Liver (tissue), 9 donors: ENCODE results near the gene CHRNB2. TPM values are rescaled to one million over a fixed set of nuclear protein-coding genes. Genes with fewer than 3 reads are reported as not detected.

Source experiments
- DNase-seq: peaks from one replicate; pipeline ENCODE4 v3.0.0-alpha.2; 2017; ENCODE audit warnings: low spot score
- H3K27ac ChIP-seq, 2 donors: one replicate each; pipeline ENCODE4 v1.7.0; 2013; ENCODE audit warnings: inconsistent platforms in 2 of 2, low read length in 2 of 2, control low read depth in 1 of 2, low read depth in 1 of 2, mild to moderate bottlenecking in 1 of 2
- H3K27me3 ChIP-seq, 4 donors: one replicate each; pipeline versions ENCODE4 v1.6.1 to v1.7.0; 2013; ENCODE audit warnings: low read length in 3 of 4, inconsistent platforms in 1 of 4, mild to moderate bottlenecking in 1 of 4, moderate library complexity in 1 of 4; ENCODE audit not compliant: control insufficient read depth in 4 of 4, insufficient read depth in 4 of 4
- H3K36me3 ChIP-seq, 4 donors: one replicate each; pipeline versions ENCODE4 v1.6.1 to v1.7.0; 2013; ENCODE audit warnings: low read length in 3 of 4, mild to moderate bottlenecking in 3 of 4, low read depth in 1 of 4, moderate library complexity in 1 of 4; ENCODE audit not compliant: control insufficient read depth in 4 of 4, insufficient read depth in 3 of 4
- H3K4me1 ChIP-seq, 4 donors: one replicate each; pipeline versions ENCODE4 v1.6.1 to v1.7.0; 2013; ENCODE audit warnings: low read length in 3 of 4, mild to moderate bottlenecking in 3 of 4, moderate library complexity in 1 of 4; ENCODE audit not compliant: control insufficient read depth in 4 of 4, insufficient read depth in 4 of 4
- H3K4me3 ChIP-seq, 3 donors: one replicate each; pipeline versions ENCODE4 v1.6.1 to v1.7.0; 2013; ENCODE audit warnings: low read length in 3 of 3, control low read depth in 1 of 3, low read depth in 1 of 3, mild to moderate bottlenecking in 1 of 3
- H3K9ac ChIP-seq, 2 donors: one replicate each; pipeline ENCODE4 v1.7.0; 2013; ENCODE audit warnings: low read length in 2 of 2, mild to moderate bottlenecking in 2 of 2, moderate library complexity in 2 of 2, control low read depth in 1 of 2, low read depth in 1 of 2
- H3K9me3 ChIP-seq, 4 donors: one replicate each; pipeline versions ENCODE4 v1.6.1 to v1.7.0; 2013; ENCODE audit warnings: low read length in 3 of 4; ENCODE audit not compliant: control insufficient read depth in 4 of 4
- ATF3 ChIP-seq: IDR thresholded peaks from 2 replicates; pipeline ENCODE4 v1.6.1; 2016; ENCODE audit warnings: antibody characterized with exemption
- CTCF ChIP-seq: fragments of 150-350 bp; IDR thresholded peaks from 2 replicates; pipeline ENCODE4 v1.5.1; 2017; ENCODE audit warnings: improper control_type of control experiment, low read depth, low read length; ENCODE audit not compliant: missing input control
- EGR1 ChIP-seq, 2 donors: IDR thresholded peaks; 2 replicates each; pipeline ENCODE4 v1.6.1; 2016 to 2018; ENCODE audit warnings: antibody characterized with exemption in 2 of 2, low read depth in 2 of 2
- FOXA1 ChIP-seq: IDR thresholded peaks from 2 replicates; pipeline ENCODE4 v1.6.1; 2016; ENCODE audit warnings: antibody characterized with exemption
- FOXA2 ChIP-seq: IDR thresholded peaks from 2 replicates; pipeline ENCODE4 v1.6.1; 2016; ENCODE audit warnings: antibody characterized with exemption
- GABPA ChIP-seq, 2 donors: IDR thresholded peaks in 1 of 2; conservative IDR thresholded peaks in 1 of 2; 2 replicates each; pipeline ENCODE4 v1.6.1; 2016; ENCODE audit warnings: antibody characterized with exemption in 2 of 2, mild to moderate bottlenecking in 1 of 2, moderate library complexity in 1 of 2
- HNF4A ChIP-seq, 2 donors: conservative IDR thresholded peaks; 2 replicates each; pipeline ENCODE4 v1.6.1; 2016; ENCODE audit warnings: antibody characterized with exemption in 2 of 2, mild to moderate bottlenecking in 2 of 2
- HNF4G ChIP-seq: IDR thresholded peaks from 2 replicates; pipeline ENCODE4 v1.6.1; 2016; ENCODE audit warnings: antibody characterized with exemption
- JUND ChIP-seq, 2 donors: IDR thresholded peaks; 2 replicates each; pipeline ENCODE4 v1.6.1; 2016; ENCODE audit warnings: antibody characterized with exemption in 2 of 2
- MAX ChIP-seq: IDR thresholded peaks from 2 replicates; pipeline ENCODE4 v1.6.1; 2016; ENCODE audit warnings: antibody characterized with exemption
- NR2F2 ChIP-seq: IDR thresholded peaks from 2 replicates; pipeline ENCODE4 v1.6.1; 2016; ENCODE audit warnings: antibody characterized with exemption
- RAD21 ChIP-seq, 2 donors: IDR thresholded peaks; 2 replicates each; pipeline ENCODE4 v1.6.1; 2016; ENCODE audit warnings: antibody characterized with exemption in 2 of 2, mild to moderate bottlenecking in 2 of 2
- REST ChIP-seq: IDR thresholded peaks from 2 replicates; pipeline ENCODE4 v1.6.1; 2016; ENCODE audit warnings: antibody characterized with exemption, mild to moderate bottlenecking
- RXRA ChIP-seq, 2 donors: IDR thresholded peaks; 2 replicates each; pipeline ENCODE4 v1.6.1; 2017 to 2018; ENCODE audit warnings: antibody characterized with exemption in 2 of 2, mild to moderate bottlenecking in 1 of 2
- SP1 ChIP-seq: IDR thresholded peaks from 2 replicates; pipeline ENCODE4 v1.6.1; 2018; ENCODE audit warnings: antibody characterized with exemption, mild to moderate bottlenecking
- TAF1 ChIP-seq: conservative IDR thresholded peaks from 2 replicates; pipeline ENCODE4 v1.6.1; 2016; ENCODE audit warnings: antibody characterized with exemption, mild to moderate bottlenecking
- YY1 ChIP-seq: IDR thresholded peaks from 2 replicates; pipeline ENCODE4 v1.6.1; 2016; ENCODE audit warnings: antibody characterized with exemption, mild to moderate bottlenecking
- ZBTB33 ChIP-seq: IDR thresholded peaks from 2 replicates; pipeline ENCODE4 v1.6.1; 2016; ENCODE audit warnings: antibody characterized with exemption
- WGBS: extraction: QIAGEN DNeasy Blood & Tissue Kit; methylation state at CpG from one replicate; pipeline ENCODE4 v1.1.7; 2013; 5-methylcytosine and 5-hydroxymethylcytosine counted together
- polyA plus RNA-seq, 2 donors: library from polyadenylated mRNA; stranded (reverse) in 1 of 2; unstranded in 1 of 2; fragments of 200-250 nt in 1 of 2; fragments of >200 nt in 1 of 2; fragmentation: Nextera tagmentation in 1 of 2; extraction: Ambion mirVana in 1 of 2; gene quantifications; one replicate each; pipeline versions ENCODE4 v1.2.1 to v1.2.3, GENCODE V29; 2013 to 2015
- total RNA-seq, 2 donors: library from RNA; depleted of rRNA; stranded (reverse); fragments of >200 nt; gene quantifications; one replicate each; pipeline ENCODE4 v1.2.3, GENCODE V29; 2014
- donor health status: healthy.
- donor health status: healthy.
- donor health status: healthy.
- donor health status: healthy.
- donor health status: healthy.

Gene CHRNB2
- total and polyA plus RNA-seq, 4 donors = under 0.01 to 0.06 (median 0.01) TPM; not detected in 1

- peaks cover 1 to 38% (median 20%) of the 10 kb centered on the region in 4 donors for H3K4me1 ChIP-seq
- peaks cover 0 to 4% (median 0%) of the 10 kb centered on the region in 4 donors for H3K36me3 ChIP-seq
- TF ChIP-seq CTCF (no peak), HNF4G (peak; percentile 62), EGR1 (IDR thresholded peaks at IDR 0.05; ENCODE audit: low read depth in 2 of 2) (peak; percentile 23 to 59), GABPA (IDR thresholded peaks at IDR 0.05 in 1 of 2, conservative IDR thresholded peaks at IDR 0.05 in 1 of 2) (peak in 1 of 2 donors; percentile 63), FOXA1 (peak; percentile 6), NR2F2 (peak; percentile 66), MAX (peak; percentile 79), ATF3 (peak; percentile 55), SP1 (peak; percentile 81), TAF1 (no peak), JUND (IDR thresholded peaks at IDR 0.05) (peak; percentile 54 to 66), ZBTB33 (peak; percentile 80), YY1 (peak; percentile 95), RXRA (IDR thresholded peaks at IDR 0.05) (peak; percentile 63 to 68), RAD21 (IDR thresholded peaks at IDR 0.05) (peak; percentile 26 to 55), HNF4A (conservative IDR thresholded peaks at IDR 0.05) (peak; percentile 80 to 88), REST (peak; percentile 64), FOXA2 (no peak)
- peak within 1 kb of the TSS; percentile 88 to 96 for H3K9ac ChIP-seq
- H3K9me3 ChIP-seq = no peaks in the 10 kb centered on the region
- no peaks in the 10 kb centered on the region for H3K27me3 ChIP-seq
- peak; percentile 77 for DNase-seq
- peak within 1 kb of the TSS; percentile 75 to 100 (median 90) for H3K4me3 ChIP-seq
- WGBS = under 1% methylated on average over 59 of the region's 59 CpGs
- peak within 1 kb of the TSS; percentile 97 to 98 for H3K27ac ChIP-seq
Measured at GRCh38 chr1:154607609-154608396, 40.2 kb downstream of the CHRNB2 start, which contains the start of gene ADAR. ADAR (minus strand) TSS chr1:154608186; CDS start chr1:154608006, 180 bp downstream.
